ENCODE data around the gene KCNJ10.

Gene KCNJ10

GRCh38 chr1:159982280-159982679 is 87.7 kb downstream of the KCNJ10 start:
- H3K9me3 ChIP-seq (ENCODE audit: control insufficient read depth, low read length), result no peaks in the 10 kb centered on the region
- 85 to 95% methylated on average over 5 of the region's 6 CpGs for WGBS, 2 experiments
- H3K27me3 ChIP-seq (ENCODE audit: control insufficient read depth, insufficient read depth, low read length, poor library complexity, severe bottlenecking), result no peaks in the 10 kb centered on the region
- H3K4me3 ChIP-seq (ENCODE audit: insufficient read depth, low read depth, low read length), result no peak overlapping the region
- no peaks in the 10 kb centered on the region for H3K4me1 ChIP-seq (ENCODE audit: control insufficient read depth, insufficient read depth, low read length)
- H3K36me3 ChIP-seq (ENCODE audit: control insufficient read depth, insufficient read depth, low read length), result no peaks in the 10 kb centered on the region
- no peak overlapping the region for H3K27ac ChIP-seq (ENCODE audit: insufficient read depth, low read depth, low read length, poor library complexity, severe bottlenecking)

GRCh38 chr1:159981351-159982055 is 88.5 kb downstream of the KCNJ10 start:
- 91 to 94% methylated on average over 6 of the region's 6 CpGs for WGBS, 2 experiments
- Histone ChIP-seq H3K9me3 (ENCODE audit: control insufficient read depth, low read length) (no peaks in the 10 kb centered on the region), H3K36me3 (ENCODE audit: control insufficient read depth, insufficient read depth, low read length) (no peaks in the 10 kb centered on the region), H3K27me3 (ENCODE audit: control insufficient read depth, insufficient read depth, low read length, poor library complexity, severe bottlenecking) (no peaks in the 10 kb centered on the region), H3K4me1 (ENCODE audit: control insufficient read depth, insufficient read depth, low read length) (no peaks in the 10 kb centered on the region), H3K27ac (ENCODE audit: insufficient read depth, low read depth, low read length, poor library complexity, severe bottlenecking) (no peak overlapping the region), H3K4me3 (ENCODE audit: insufficient read depth, low read depth, low read length) (no peak overlapping the region)

- H3K9me3 ChIP-seq (ENCODE audit: control insufficient read depth, low read length), result no peaks in the 10 kb centered on the region
- H3K27me3 ChIP-seq (ENCODE audit: control insufficient read depth, insufficient read depth, low read length, poor library complexity, severe bottlenecking), result no peaks in the 10 kb centered on the region
- H3K4me1 ChIP-seq (ENCODE audit: control insufficient read depth, insufficient read depth, low read length), result no peaks in the 10 kb centered on the region
- H3K27ac ChIP-seq (ENCODE audit: insufficient read depth, low read depth, low read length, poor library complexity, severe bottlenecking), result no peak overlapping the region
- H3K4me3 ChIP-seq (ENCODE audit: insufficient read depth, low read depth, low read length), result no peak overlapping the region
- no peaks in the 10 kb centered on the region for H3K36me3 ChIP-seq (ENCODE audit: control insufficient read depth, insufficient read depth, low read length)
- 95 to 97% methylated on average over 7 of the region's 7 CpGs for WGBS, 2 experiments
These were observed 89.2 kb downstream of the KCNJ10 start for GRCh38 chr1:159980786-159981185.

GRCh38 chr1:159980076-159980475 is 89.9 kb downstream of the KCNJ10 start:
- H3K27me3 ChIP-seq (ENCODE audit: control insufficient read depth, insufficient read depth, low read length, poor library complexity, severe bottlenecking), result no peaks in the 10 kb centered on the region
- 72 to 73% methylated on average over 6 of the region's 6 CpGs for WGBS, 2 experiments
- no peak overlapping the region for H3K27ac ChIP-seq (ENCODE audit: insufficient read depth, low read depth, low read length, poor library complexity, severe bottlenecking)
- H3K36me3 ChIP-seq (ENCODE audit: control insufficient read depth, insufficient read depth, low read length), result no peaks in the 10 kb centered on the region
- H3K9me3 ChIP-seq (ENCODE audit: control insufficient read depth, low read length), result no peaks in the 10 kb centered on the region
- H3K4me3 ChIP-seq (ENCODE audit: insufficient read depth, low read depth, low read length), result no peak overlapping the region
- no peaks in the 10 kb centered on the region for H3K4me1 ChIP-seq (ENCODE audit: control insufficient read depth, insufficient read depth, low read length)

- H3K9me3 ChIP-seq (ENCODE audit: control insufficient read depth, low read length), result no peaks in the 10 kb centered on the region
- H3K36me3 ChIP-seq (ENCODE audit: control insufficient read depth, insufficient read depth, low read length), result no peaks in the 10 kb centered on the region
- H3K4me3 ChIP-seq (ENCODE audit: insufficient read depth, low read depth, low read length), result no peak overlapping the region
- WGBS, 2 experiments, result 100% methylated on average over 2 to 3 of the region's 3 CpGs
- no peaks in the 10 kb centered on the region for H3K4me1 ChIP-seq (ENCODE audit: control insufficient read depth, insufficient read depth, low read length)
- H3K27ac ChIP-seq (ENCODE audit: insufficient read depth, low read depth, low read length, poor library complexity, severe bottlenecking), result no peak overlapping the region
- no peaks in the 10 kb centered on the region for H3K27me3 ChIP-seq (ENCODE audit: control insufficient read depth, insufficient read depth, low read length, poor library complexity, severe bottlenecking)
These were observed 90.7 kb downstream of the KCNJ10 start for GRCh38 chr1:159979257-159979656.

GRCh38 chr1:159978107-159978398 is 91.9 kb downstream of the KCNJ10 start:
- H3K27ac ChIP-seq (ENCODE audit: insufficient read depth, low read depth, low read length, poor library complexity, severe bottlenecking), result no peak overlapping the region
- H3K27me3 ChIP-seq (ENCODE audit: control insufficient read depth, insufficient read depth, low read length, poor library complexity, severe bottlenecking), result no peaks in the 10 kb centered on the region
- no peaks in the 10 kb centered on the region for H3K4me1 ChIP-seq (ENCODE audit: control insufficient read depth, insufficient read depth, low read length)
- H3K36me3 ChIP-seq (ENCODE audit: control insufficient read depth, insufficient read depth, low read length), result no peaks in the 10 kb centered on the region
- H3K9me3 ChIP-seq (ENCODE audit: control insufficient read depth, low read length), result no peaks in the 10 kb centered on the region
- WGBS, 2 experiments, result 92 to 93% methylated on average over 2 of the region's 2 CpGs
- no peak overlapping the region for H3K4me3 ChIP-seq (ENCODE audit: insufficient read depth, low read depth, low read length)

- Histone ChIP-seq H3K36me3 (ENCODE audit: control insufficient read depth, insufficient read depth, low read length) (no peaks in the 10 kb centered on the region), H3K4me3 (ENCODE audit: insufficient read depth, low read depth, low read length) (no peak overlapping the region), H3K9me3 (ENCODE audit: control insufficient read depth, low read length) (no peaks in the 10 kb centered on the region), H3K27ac (ENCODE audit: insufficient read depth, low read depth, low read length, poor library complexity, severe bottlenecking) (no peak overlapping the region), H3K4me1 (ENCODE audit: control insufficient read depth, insufficient read depth, low read length) (no peaks in the 10 kb centered on the region), H3K27me3 (ENCODE audit: control insufficient read depth, insufficient read depth, low read length, poor library complexity, severe bottlenecking) (no peaks in the 10 kb centered on the region)
- 90 to 94% methylated on average over 6 of the region's 6 CpGs for WGBS, 2 experiments
These were observed 92.4 kb downstream of the KCNJ10 start for GRCh38 chr1:159977364-159978106.

DNA sequence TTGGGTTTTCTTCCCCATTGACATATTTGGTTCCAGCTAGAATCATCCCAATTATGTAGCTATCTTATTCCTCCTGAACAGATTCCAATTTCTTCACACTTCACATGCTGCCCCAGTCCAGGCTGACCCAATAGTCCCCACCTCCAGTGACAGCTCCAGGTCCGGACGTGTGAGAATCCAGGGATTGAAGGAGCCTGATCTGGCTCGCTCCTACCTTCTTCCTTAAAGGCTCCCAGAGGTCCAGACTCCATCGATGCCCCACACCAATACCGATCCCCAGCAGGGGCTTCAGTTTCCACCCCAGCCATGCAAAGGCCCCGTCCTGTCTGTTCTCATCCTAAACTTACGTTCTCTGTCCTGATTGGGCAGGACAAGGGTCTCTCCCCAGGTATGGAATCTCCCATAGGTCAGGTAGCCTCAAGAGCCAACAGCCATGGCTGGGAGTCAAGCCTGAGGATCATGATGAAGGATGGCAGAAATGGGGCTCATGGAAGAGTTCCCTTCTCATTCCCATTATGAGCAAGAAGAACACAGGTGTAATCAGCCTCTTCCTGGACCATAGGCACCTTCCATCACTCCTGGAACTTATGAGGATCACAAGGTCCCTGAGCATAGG is 95.5 kb downstream of the KCNJ10 start:
- Histone ChIP-seq H3K27me3 (ENCODE audit: control insufficient read depth, insufficient read depth, low read length, poor library complexity, severe bottlenecking) (no peaks in the 10 kb centered on the region), H3K9me3 (ENCODE audit: control insufficient read depth, low read length) (no peaks in the 10 kb centered on the region), H3K4me1 (ENCODE audit: control insufficient read depth, insufficient read depth, low read length) (no peaks in the 10 kb centered on the region), H3K27ac (ENCODE audit: insufficient read depth, low read depth, low read length, poor library complexity, severe bottlenecking) (no peak overlapping the region), H3K4me3 (ENCODE audit: insufficient read depth, low read depth, low read length) (no peak overlapping the region), H3K36me3 (ENCODE audit: control insufficient read depth, insufficient read depth, low read length) (no peaks in the 10 kb centered on the region)
- WGBS, 2 experiments, result 91 to 95% methylated on average over 7 of the region's 7 CpGs

GRCh38 chr1:159973350-159973940 is 96.5 kb downstream of the KCNJ10 start:
- 93% methylated on average over 6 of the region's 6 CpGs for WGBS, 2 experiments
- Histone ChIP-seq H3K4me3 (ENCODE audit: insufficient read depth, low read depth, low read length) (no peak overlapping the region), H3K4me1 (ENCODE audit: control insufficient read depth, insufficient read depth, low read length) (no peaks in the 10 kb centered on the region), H3K27me3 (ENCODE audit: control insufficient read depth, insufficient read depth, low read length, poor library complexity, severe bottlenecking) (no peaks in the 10 kb centered on the region), H3K9me3 (ENCODE audit: control insufficient read depth, low read length) (no peaks in the 10 kb centered on the region), H3K36me3 (ENCODE audit: control insufficient read depth, insufficient read depth, low read length) (no peaks in the 10 kb centered on the region), H3K27ac (ENCODE audit: insufficient read depth, low read depth, low read length, poor library complexity, severe bottlenecking) (no peak overlapping the region)

Data from ectodermal cell (in vitro differentiated cells).